ENCODE measurements around the gene CEACAM19. TPM values are rescaled to one million over a fixed set of nuclear protein-coding genes. Genes with fewer than 3 reads are reported as not detected.

The CEACAM19 gene
- total and polyA plus RNA-seq, 2 of the 8 experiments (the other 6 are each of a cell fraction or from before 2014, with no cell fraction given), result 3.1 to 3.4 TPM

DNA sequence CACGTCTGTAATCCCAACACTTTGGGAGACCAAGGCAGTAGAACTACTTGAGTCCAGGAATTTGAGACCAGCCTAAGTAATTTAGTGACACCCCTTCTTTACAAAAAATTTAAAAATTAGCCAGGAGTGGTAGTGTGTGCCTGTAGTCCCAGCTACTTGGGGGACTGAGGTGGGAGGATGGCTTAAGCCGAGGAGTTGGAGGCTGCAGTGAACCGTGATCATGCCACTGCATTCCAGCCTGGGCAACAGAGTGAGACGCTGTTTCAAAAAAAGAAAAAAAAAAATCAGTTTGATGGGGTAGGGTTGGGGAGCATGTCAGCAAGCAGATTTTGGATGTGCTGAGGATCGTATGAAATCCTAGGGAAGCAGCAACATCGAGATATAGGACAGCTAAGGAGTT, 4.2 kb downstream of the CEACAM19 start (continued):
- TF ChIP-seq, protein P1, sequence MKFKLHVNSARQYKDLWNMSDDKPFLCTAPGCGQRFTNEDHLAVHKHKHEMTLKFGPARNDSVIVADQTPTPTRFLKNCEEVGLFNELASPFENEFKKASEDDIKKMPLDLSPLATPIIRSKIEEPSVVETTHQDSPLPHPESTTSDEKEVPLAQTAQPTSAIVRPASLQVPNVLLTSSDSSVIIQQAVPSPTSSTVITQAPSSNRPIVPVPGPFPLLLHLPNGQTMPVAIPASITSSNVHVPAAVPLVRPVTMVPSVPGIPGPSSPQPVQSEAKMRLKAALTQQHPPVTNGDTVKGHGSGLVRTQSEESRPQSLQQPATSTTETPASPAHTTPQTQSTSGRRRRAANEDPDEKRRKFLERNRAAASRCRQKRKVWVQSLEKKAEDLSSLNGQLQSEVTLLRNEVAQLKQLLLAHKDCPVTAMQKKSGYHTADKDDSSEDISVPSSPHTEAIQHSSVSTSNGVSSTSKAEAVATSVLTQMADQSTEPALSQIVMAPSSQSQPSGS (IDR thresholded peaks at IDR 0.05; ENCODE audit: low read length), result no peak
- no peak for TF ChIP-seq BACH1 (IDR thresholded peaks at IDR 0.05; ENCODE audit: low read length)
